DMS 273 (cell line): Measurements from ENCODE around the gene CCND3.

Source experiments
- DNase-seq: peaks from one replicate; lab custom pipeline; 2025; ENCODE audit not compliant: unreplicated experiment; lab: John Stamatoyannopoulos, UW

Gene CCND3

DNA sequence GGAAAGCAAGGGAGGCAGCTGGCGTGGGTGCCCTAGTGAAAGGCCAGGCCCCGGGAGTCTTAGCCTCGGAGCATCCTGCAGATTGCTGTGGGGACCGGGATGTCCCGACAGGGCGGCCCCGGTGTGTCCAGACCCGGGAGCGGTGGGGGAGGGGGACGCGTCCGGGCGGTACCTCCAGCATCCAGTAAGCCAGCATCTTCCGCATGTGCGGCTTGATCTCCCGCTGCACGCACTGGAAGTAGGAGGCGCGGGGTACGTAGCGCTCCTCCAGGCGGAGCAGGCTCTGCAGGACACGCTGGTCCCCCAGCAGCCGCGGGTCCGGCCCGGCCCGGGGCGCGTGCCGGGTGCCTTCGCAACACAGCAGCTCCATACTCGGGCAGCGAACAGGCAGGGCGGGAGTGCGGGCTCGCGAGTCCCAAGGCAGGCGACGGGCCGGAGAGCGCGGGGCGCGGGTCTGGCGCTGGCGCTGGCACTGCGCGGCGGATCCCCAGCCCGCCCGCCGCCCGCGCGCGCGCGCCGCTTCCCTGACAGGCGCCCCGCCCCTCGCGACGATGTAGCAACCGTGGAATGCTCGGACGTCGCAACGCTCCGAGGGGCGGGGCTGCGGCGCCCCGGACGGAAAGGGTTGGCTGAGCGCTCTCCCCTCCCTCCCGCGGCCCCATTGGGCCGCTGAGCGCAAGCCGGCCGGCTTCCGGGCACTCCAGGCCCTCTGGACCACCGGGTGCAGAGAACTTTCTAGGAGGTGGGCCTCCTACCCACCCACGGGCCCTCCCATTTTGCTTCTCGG lies at the start of gene CCND3:
CCND3 (minus strand) TSS at position 529 of the 787 bp plus-strand sequence; CDS start at position 370, 159 bp downstream.
- DNase-seq = peak; percentile 96

- no peak for DNase-seq
These were observed 44.7 kb upstream of the CCND3 start for GRCh38 chr6:41986339-41986738.

DNA sequence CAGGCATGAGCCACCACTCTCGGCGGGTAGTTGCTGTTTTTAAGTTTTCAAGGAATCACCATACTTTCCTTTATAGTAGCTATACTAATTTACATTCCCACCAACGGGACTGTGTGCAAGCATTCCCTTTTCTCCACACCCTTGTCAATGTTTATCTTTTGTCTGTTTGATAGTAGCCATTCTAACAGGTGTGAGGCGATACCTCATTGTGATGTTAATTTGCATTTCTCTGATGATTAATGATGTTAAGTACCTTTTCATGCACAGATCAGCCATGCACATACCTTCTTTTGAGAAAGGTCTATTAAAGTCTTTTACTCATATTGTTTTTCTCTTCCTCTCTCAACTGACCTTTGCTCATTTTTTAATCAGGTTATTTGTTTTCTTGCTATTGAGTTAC lies 43.0 kb upstream of the CCND3 start:
- no peak for DNase-seq

DNA sequence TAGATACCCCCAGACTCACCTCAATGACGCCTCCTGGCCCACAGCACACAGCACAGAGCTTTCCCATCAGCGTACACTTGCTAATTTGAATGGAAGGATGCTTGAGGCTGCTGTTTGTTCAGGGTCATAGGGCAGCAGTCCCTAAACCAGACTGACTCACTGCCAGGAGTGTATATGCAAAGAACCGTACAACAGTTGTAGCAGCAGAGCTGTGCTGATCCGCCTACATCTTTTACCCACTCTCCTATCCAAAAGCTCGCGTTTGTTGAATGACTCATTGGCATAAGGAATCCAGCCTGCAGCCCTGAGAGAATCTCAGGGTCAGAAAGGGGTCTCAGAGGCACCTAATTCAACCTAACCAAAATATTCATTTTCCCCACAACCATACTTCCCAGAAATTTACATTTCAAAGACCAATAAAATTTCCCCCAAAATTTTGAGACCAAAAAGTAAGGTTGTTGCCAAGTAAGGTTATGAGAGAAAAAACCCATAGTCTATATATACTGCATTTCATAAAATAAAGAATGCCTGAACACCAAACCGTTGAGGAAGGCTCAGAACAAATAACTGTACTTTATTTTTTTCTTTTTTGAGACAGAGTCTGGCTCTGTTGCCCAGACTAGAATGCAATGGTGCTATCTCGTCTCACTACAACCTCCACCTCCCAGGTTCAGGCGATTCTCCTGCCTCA lies 35.3 kb upstream of the CCND3 start:
- DNase-seq = no peak

DNA sequence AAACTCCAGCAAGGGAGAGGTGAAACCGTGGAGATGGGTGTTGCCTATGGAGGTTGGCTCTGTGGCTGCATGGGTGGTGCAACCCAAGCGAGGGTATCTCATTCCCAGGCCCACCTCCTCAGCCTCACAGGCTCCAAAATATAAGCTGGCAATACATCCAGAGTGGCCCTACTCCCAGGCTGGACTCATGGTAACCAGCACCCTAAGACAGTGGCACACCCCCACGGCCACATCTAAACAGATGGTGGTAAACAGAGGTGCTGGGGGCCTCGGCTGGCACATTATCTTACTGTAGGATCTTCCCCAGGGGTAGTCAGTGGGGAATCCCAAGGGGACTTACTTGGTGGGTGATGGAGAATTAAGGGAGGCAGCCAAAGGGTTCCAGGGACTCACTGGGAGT lies 33.7 kb upstream of the CCND3 start:
- no peak for DNase-seq

GRCh38 chr6:41974281-41974825 lies 32.7 kb upstream of the CCND3 start:
- DNase-seq = no peak

GRCh38 chr6:41972826-41973225 lies 31.2 kb upstream of the CCND3 start:
- DNase-seq = peak; percentile 72

GRCh38 chr6:41970436-41970846 lies 28.8 kb upstream of the CCND3 start:
- no peak for DNase-seq

GRCh38 chr6:41967312-41968287 lies 26.0 kb upstream of the CCND3 start:
- no peak for DNase-seq

- no peak for DNase-seq
These were observed 25.3 kb upstream of the CCND3 start for GRCh38 chr6:41966961-41967311.

GRCh38 chr6:41966214-41966920 lies 24.8 kb upstream of the CCND3 start:
- DNase-seq = no peak

GRCh38 chr6:41965429-41966213 lies 24.0 kb upstream of the CCND3 start:
- DNase-seq = no peak

DNA sequence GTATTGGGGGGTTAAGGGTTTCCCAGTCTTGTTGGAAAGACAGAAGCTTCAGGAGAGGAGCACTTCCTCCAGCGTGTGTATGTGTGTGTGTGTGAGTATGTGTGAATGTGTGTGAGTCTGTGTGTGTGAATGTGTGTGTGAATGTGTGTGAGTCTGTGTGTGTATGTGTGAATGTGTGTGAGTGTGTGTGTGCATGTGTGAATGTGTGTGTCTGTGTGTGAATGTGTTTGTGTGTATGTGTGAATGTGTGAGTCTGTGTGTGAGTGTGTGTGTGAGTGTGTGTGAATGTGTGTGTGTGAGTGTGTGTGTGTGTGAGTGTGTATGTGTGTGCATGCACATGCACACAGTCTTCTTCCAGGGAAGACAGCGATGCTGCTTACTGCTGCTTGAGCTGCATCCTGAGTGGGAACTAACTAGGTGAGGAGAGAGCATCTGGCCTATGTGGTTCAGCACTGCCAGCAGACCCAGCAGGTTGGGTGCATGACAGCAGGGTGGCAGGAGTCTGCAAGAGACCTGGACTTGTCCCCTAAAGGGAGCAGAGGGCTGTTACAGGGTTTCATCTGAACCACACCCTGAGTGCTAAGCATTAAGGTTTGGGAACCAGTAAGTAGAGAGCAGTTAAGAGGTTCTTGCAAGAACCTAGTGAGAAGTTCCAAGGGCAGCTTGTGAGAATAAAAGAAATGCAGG lies 22.7 kb upstream of the CCND3 start:
- DNase-seq = peak; percentile 31

GRCh38 chr6:41963371-41963770 lies 21.8 kb upstream of the CCND3 start:
- no peak for DNase-seq

DNA sequence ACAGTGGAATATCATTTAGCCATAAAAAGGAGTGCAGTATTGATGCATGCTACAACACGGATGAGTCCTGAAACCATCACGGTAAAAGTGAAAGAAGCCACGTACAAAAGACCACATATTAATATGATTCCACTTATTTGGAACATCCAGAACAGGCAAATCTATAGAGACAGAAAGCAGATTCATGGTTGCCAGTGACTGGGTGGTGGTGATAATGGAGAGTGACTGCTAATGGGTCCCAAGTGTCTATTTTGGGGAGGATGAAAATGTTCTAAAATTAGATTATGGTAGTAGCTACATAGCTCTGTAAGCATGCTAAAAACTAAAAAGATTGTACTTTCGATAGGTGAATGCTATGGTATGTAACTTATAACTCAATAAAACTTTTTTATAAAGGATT lies 18.4 kb upstream of the CCND3 start:
- no peak for DNase-seq

DNA sequence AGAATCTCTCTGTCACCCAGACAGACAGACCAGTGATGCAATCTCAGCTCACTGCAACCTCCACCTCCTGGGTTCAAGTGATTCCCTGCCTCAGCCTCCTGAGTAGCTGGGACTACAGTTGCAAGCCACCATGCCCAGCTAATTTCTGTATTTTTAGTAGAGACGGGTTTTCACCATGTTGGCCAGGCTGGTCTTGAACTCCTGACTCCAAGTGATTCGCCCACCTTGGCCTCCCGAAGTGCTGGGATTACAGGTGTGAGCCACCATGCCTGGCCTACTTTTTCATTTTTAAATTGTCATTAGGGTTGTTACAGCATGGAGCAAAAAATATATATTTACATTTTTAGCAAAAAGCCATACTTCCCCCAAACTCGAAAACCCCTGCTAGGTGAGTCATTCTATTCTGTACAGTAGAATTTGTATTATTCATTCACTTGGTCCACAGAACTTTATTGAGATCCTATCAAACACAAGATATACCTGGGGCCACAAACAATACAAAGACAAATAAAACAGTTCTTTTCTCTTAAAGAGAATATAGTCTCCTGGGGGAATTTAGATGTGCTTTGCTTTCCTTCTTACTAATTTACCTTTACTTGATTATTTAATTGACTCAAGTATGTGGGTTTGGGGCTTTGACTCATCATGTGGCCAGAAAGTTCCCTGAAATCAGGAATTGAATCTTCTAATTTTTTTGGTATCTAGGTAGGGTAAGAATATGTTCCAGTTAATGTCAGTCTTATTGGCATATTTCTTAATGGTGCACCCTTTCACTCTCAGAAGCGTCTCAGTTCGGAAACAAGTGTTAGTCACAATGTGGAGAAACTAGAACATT lies 16.6 kb upstream of the CCND3 start:
- no peak for DNase-seq

- no peak for DNase-seq
These were observed 15.5 kb upstream of the CCND3 start for GRCh38 chr6:41957117-41957516.

GRCh38 chr6:41955412-41955811 lies 13.8 kb upstream of the CCND3 start:
- no peak for DNase-seq
